ENCODE measurements around the gene E2F2.
A peak's percentile ranks its signal among the peaks of the same experiment; 100 is the strongest.

The E2F2 gene, protein sequence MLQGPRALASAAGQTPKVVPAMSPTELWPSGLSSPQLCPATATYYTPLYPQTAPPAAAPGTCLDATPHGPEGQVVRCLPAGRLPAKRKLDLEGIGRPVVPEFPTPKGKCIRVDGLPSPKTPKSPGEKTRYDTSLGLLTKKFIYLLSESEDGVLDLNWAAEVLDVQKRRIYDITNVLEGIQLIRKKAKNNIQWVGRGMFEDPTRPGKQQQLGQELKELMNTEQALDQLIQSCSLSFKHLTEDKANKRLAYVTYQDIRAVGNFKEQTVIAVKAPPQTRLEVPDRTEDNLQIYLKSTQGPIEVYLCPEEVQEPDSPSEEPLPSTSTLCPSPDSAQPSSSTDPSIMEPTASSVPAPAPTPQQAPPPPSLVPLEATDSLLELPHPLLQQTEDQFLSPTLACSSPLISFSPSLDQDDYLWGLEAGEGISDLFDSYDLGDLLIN

DNA sequence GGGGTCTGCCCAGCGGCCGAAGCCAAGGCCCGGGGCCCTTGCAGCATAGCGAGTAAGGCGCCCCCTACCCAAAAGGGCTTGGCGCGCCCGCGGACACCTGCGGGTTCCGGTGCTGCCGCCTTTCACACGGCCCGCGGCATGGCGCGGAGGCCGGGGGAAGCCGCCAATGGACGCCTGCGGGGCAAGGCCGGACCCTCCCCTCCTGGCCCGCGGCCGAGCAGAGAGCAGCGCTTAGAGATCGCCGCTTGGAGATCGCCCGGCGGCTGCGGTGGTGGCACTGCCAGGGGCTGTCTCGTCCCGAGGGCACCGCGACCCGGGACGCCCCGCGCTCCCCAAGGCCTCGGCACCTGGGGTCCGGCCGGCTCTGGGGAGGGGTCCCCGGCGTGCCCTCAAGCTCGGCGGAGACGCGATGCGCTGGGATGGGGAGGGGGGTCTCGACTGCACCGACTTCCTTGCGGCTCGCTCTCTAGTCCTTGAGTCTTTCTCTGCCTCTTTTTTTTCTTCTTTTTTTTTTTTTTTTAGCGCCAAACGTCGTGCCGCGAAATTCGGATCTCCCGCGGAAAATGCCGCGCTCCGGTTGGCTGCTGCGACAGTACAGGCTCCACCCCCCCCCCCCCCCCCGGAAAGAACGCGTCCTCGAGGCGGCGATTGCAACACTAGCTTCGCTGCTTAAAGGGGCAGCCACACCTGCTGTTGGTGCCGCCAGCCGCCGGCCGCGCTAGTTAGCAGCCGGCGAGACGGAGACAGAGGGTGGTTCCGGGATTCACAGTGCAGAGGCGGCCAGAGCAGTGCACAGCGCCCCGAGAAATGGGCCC is at the start of gene E2F2:
TSS of gene E2F2 (minus strand) at position 487 of the 815 bp plus-strand sequence. CDS start at position 47, 440 bp downstream.
- DNase-seq, result peak; percentile 89

DNA sequence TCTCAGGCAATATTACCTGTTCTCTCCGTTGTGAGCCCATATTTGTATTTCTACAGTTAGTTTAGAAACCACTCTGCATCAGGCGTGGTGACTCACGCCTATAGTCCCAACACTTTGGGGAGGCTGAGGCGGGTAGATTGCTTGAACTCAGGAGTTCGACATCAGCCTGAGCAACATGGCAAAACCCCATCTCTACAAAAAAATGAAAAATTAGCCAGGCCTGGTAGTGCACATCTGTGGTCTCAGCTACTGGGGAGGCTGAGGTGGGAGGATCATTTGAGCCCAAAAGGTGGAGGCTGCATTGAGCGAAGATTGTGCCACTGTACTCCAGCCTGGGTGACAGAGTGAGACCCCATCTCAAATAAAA is 47.9 kb upstream of the E2F2 start:
- DNase-seq, result no peak

DNA sequence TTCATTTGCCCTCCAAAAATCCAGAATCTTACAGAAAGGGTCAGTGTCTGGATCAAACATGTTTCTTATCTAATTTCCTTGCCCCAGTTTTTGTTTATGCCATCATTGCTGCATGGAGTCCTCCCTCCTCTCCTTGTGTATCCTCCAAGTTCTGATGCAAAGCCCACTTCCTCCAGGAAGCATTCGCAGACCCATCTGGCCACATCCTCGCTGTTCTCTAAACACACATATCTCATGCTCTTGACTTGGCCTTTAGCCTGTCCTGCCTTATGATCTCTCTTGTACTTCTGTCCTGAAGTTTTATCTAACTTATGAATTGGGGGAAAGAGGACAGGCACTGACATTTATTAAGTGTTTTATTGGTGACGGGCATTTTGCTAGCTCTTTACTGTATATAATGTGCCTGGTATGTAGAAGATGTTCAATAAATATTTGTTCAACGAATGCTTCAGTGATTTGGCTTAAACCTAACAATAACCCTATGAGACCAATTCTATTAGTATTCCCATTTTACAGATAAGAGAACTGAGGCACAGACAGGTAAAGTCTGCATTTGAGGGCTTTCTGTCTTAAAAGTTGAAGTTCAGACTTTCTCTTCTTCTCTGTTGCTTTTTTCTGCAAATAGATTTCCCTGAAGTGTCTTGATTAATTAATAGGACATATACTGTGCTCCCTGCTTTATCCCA is 47.4 kb upstream of the E2F2 start:
- no peak for DNase-seq

DNA sequence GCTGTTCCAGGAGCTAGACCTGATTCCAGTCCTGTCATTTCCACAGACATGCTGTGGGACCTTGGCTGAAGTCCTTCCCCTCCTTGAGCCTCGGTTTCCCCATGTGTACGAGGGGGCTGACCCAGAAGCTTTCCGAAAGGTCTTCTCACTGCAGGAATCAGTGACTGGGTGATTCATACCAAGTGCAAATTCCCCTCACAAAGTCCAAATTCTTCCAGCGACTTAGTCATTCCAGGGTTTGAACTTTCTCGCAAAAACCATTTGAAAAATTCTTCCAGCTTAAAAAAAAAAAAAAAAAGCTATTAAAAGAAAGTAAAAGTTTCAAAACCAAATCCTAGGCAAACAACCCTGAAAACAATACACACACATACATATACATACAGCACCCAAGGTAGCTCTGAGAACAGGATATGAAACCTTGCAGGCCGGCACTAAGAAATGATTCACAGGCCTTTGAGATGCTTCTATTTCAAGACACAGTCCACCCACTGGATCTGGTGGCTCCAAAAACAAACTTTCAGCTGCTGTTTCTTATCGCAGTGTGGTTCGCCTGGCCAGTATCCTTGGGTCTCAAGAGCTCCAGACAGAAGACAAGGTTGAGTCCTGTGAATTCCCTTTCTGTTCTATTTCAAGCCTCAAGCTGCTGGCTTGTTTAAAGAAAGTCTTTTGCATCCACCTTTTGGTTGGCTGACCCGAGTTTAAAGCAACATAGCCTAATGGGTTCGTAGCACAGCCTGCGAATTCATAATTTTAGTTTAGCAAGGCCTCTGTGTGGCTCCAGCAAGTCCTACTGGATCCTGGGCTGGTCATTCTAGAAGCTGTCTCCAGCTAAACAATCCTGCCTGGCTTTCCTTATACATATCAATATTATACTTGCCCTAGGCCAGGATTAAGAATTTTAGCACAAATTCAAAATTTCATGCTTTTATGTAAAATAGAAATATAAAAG is 46.3 kb upstream of the E2F2 start:
- DNase-seq, result no peak

DNA sequence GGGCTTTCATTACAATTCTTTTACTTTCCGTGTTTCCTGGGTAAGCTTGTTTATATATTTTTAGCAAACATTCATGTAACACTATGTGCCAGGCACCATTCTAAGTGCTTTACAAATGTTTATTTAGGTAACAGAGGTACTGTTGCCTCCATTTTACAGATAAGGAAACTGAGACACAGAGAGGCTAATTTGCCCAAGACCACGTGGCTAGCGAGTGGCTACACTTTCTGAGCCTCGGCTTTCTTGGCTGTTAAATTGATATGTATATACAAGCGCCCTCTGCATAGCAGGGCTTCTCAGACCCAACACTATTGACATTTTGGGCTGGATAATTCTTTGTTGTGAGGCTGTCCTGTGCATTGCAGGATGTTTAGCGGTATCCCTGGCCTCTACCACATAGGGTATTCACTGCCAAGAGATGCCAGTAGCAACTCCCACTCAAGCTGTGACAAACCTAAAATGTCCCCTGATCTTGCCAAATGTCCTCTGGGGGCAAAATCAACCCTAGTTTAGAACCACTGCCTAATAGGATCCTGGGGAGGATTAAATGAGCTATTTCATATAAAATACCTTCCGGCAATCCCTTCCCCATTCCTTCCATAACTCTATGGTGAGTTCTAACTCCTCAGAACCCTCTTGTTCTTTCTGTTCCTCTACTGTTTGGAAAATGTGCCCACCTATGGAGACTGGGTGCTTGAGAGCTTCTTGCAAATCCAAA is 45.5 kb upstream of the E2F2 start:
- no peak for DNase-seq

DNA sequence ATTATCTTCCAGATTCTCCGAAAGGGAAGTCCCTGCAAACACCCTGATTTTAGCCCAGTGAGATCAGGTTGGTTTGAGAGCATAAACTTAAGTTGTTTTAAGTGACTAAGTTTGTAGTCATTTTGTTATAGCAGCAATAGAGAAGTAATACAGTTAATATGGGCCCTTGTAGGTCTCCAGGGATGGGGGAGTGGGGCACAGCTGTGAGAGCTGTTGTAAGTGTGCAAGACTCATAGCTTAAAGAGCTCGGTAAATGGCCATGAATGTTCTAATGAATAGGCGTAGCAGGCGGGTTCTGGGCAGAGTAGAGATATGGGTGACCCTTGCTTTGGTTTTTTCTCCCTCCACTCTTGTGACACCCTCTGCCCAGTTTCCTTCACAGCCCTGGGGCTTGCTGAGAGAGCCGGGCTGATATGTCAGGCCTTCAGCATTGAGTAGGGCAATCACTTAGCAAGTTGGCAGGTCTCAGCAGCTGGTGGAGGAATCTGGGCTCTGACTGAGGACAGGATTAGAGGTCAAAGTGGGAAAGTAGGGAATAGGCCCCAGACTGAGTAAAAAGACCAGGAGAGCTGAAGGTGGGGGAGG is 44.3 kb upstream of the E2F2 start:
- DNase-seq, result no peak

DNA sequence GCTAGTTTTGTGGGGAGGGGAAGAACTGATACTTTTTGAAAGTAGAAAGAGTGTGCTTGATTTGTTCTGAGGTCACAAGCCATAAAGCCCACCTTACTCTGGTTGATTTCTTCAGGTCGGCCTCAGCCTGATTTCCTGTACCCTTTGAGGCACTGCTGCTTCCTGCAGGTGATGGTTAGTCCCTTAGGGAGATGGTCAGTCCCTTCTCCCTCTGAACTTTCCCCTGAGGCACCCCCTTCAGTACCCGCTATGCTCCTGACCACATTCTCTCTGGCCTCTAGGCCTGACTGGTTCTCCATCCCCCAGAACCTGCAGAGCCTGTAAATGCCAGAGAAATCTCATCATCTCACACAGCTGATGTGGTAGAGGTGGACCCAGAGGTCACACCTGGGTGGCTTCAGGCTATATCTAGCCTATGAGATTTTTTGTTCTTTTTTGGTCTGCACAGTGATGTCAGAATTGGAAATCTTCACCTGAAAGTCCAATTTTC is 43.3 kb upstream of the E2F2 start:
- DNase-seq, result no peak

DNA sequence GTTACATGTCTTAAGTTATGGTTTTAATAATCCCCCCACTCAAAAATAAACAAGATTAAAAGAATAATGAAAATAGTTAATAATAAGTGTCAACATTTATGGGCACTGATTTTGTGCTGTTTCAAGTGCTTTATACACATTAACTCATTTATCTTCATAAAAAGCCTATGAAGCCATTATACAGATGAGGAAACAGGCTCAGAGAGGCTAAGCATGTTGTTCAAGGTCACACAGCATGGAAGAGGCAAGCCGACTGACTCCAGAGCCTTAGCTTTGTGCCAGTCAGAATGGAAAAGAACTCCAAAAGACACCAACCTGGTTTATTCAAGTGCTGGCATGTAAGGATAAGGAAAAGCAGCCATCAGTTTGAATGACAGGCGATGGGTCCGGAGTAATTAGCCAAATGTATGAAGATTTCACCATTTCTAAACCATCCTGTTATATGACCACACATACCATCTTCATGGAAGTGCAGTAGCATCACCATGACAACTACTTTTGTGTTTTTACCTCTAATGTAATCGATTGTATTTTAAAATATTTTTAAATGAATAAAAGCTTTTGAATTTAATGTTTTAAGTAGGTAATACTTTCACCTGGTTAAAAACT is 42.6 kb upstream of the E2F2 start:
- DNase-seq, result no peak

DNA sequence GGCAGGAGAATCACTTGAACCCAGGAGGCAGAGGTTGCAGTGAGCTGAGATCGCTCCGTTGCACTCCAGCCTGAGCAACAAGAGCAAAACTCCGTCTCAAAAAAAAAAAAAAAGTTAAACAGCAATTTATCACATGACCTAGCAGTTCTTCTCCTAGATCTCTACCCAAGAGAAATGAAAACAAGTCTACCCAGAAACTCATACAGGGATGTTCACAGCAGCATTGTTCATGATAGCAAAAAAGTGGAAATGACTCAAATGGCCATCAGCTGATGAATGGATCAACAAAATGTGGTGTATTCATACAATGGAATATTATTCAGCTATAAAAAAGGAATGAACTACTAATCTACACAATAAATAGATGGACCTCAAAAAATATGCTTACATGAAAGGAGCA is 40.4 kb upstream of the E2F2 start:
- DNase-seq, result no peak

DNA sequence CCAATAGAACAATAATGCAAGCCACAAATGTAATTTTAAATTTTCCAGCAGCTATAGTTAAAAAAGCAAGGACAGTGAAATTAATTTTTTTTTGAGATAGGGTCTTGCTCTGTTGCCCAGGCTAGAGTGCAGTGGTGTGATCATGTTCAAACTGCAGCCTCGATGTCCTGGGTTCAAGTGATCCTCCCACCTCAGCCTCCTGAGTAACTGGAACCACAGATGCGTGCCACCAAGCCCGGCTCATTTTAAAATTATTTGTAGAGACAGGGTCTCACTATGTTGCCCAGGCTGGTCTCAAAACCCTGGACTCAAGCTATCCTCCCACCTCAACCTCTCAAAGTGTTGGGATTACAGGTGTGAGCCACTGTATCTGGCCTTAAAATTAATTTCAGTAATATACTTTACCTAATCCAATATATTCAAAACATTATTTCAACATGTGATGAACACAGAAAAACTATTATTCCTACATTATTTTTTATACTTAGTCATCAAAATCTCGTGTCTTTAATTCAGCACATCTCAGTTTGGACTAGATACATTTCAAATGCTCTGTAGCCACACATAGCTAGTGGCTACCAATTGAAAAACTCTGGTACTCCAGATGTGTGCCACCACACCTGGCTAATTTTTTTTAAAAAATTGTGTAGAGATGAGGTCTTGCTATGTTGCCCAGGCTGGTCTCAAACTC is 39.1 kb upstream of the E2F2 start:
- no peak for DNase-seq

DNA sequence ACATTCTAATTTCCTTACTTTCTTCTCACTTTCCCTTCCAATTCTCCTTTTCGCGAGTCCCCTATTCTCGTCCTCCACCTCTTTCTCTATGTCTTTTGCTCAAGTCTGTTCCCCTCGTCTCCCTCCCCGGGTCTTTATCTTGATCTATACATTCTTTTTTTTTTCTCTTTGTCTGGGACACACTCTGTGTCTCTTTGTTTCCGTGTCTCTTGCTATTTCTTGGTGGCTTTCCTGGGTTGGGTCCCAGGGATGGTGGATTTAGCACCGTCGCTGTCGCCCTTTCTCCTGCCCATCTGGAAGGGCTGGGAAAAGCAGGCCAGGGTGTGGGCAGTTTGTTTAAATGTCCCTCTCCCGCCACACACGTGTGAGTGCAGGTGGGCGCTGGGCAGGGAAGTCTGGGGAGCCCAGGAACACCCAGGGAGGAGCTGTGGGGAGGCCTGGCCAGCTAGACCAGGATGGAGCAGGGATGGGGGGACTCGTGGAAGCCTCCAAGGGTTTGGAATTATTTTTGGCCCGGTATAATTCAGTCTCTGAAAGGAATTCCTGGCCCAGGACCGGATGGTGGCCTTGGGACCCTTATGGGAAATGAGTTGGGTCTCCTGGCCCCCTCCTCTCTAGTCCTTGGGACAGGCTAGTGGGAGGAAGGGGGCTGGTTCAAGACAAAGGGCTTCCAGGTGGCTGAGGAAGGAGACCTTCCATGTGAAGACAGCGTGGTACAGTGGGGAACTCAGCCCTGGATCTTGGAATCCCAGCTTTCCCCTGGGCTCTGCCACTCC is 37.8 kb upstream of the E2F2 start:
- no peak for DNase-seq

DNA sequence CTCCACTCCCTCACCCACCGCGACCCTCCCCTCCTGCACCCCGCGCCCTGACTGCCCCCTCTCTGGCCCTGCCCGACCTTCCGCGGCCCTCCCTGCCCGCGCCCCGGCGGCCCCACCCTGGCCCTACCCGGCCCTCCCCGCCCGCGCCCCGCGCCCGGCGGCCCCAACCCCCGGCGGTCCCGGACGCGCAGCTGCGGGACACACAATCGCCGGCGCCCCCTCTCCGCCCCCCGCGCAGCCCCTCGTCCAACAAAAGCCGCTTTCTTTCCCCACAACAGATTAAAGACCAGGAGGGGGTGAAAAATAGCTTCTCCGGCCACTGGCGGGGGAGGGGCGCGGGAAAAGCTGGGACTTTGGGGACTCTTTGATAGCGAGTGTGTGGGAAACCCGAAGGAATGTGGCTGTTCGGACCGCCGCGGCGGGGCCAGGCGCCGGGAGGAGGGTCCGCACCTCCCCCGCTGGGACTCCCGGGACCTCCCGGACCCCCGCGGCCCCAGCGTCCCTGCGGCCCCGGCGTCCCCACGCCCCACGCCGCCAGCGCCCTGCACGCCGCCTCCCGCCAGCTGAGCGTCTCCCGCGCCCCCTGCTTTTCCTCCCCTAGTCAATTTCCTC is 37.1 kb upstream of the E2F2 start:
- DNase-seq, result no peak

DNA sequence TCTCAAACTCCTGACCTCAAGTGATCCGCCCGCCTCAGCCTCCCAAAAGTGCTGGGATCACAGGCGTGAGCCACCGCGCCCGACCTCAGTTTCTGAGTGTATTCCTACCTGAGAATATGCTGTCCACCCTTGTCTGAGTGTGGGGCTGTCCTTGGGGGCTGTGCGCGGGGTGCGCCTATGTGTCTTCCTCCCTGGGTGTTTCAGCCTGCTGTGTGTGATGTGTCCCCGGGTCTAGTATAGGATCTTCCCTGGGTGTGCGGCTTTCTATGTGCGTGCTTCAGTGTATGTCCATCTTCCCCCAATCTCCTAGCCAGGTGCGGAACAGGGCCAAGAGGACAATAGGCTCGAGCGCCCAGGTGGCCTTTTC is 36.6 kb upstream of the E2F2 start:
- no peak for DNase-seq

DNA sequence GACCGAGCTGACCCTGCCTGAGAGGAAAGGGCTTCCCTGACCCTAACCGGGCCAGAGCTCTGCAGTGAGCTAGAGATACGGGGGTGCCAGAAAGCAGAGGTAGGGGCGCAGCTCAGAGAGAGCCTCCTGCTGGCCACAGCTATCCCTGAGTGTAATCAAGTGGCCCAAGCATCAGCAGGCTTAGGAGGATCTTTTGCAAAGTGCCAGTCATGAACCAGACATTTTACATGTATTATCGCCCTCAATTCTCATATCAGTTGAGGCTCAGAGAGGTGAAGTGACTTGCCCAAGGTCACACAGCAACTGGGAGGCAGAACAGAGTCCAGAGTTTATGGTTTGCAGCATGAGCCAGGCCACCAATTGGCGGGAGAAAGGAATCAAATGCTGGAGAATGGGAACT is 35.3 kb upstream of the E2F2 start:
- no peak for DNase-seq

DNA sequence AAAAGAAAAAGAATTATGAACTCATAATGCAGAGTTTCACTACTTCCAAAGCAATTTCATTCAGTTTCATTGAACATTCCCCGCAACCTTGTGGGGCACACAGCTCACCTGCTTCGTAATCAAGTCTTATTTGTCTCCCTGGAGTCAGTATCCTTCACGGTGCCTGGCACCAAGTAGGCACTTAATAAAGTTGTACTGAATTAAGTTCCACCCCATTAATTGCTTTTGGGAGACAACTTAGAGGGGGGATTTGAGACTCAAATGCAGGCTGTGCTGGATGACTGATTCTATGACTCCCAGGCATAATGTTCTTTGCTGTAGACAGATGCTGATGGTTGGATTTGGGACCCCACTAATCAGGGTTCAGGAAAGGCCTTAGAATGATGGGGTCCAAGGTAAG is 34.7 kb upstream of the E2F2 start:
- no peak for DNase-seq

DNA sequence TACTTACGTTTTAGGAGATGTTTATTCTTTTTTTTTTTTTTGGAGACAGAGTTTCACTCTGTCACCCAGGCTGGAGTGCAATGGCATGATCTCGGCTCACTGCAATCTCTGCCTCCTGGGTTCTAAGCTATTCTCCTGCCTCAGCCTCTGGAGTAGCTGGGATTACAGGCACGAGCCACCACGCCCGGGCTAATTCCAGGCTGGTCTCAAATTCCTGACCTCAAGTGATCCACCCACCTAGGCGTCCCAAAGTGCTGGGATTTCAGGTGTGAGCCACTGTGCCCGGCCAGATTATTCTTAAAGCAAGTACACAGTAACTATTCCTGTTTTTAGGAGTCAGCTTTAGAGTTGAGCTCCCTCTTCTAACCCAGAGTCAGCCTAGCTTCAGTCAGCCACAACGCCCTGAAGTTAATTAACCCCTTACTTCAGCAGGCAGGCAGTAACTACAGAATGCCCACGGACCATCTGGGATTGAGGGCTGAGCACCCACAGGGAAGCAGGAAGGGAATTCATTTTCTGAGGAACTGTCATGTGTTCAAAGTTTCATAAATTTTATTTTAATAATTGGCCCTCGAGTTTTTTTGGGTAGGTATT is 33.6 kb upstream of the E2F2 start:
- DNase-seq, result no peak

DNA sequence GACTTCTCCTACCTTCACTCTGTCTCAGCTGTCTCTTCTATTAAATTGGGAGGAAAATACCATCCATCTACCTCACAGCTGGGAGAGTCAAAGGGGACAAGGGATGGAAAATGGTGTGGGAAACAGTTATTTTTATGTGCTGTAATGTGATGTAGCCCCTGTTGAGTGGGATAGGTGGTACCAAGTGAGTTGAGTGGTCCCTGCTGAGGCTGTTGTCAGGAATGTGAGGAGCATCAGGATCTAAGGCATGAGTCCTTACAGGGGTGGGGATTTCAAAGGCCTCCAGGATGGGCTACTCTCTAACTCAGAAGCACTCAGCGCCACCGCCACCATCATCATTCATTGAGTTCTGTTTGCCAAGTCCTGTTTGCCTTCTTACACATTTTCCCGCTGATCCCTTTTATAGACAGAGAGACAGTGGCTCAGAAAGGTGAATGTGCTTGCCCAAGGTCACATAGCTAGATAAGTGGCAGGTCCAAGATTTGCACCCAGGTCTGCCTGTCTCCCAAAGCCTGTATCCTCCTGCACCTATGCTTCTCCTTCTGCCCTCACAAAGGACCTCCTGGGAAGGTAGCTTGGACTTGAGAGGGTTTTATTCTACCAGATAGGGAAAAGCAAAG is 32.8 kb upstream of the E2F2 start:
- DNase-seq, result no peak

DNA sequence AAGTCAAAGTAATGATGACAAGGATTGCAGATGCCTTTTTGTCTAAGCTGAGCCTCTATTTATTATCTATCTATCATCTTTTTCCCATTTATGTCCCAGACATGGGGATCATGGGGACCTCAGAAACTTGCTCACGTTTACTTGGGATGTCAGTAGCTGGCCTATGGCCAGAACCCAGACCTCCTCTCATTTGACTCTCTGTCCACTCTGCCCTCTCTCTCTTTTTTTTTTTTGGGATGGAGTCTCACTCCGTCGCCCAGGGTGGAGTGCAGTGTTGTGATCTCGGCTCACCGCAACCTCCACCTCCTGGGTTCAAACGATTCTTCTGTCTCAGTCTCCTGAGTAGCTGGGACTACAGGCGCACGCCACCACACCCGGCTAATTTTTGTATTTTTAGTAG is 32.0 kb upstream of the E2F2 start:
- no peak for DNase-seq
